ENCODE data around the gene PLOD1. TPM values are rescaled to one million over a fixed set of nuclear protein-coding genes. Genes with fewer than 3 reads are reported as not detected.
A peak's percentile ranks its signal among the peaks of the same experiment; 100 is the strongest.

The PLOD1 gene
- total RNA-seq, 1 donor from 2014 or later, result 110 TPM

DNA sequence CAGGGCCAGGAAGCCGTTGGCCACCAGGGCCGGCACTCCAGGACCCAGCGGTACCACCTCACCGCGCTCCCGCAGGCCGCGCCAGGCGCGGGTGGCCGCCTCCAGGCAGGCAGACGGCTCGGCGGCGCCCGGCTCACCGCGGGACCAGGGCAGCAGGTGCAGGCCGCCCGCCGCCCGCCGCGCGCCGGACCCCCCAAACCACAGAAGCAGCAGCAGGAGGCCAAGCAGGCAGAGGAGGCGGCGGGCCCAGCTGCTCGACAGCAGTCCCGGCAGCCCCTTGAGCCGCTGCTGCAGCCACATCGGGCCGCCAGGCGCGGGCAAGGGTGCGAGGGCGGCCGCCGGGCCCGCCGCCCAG, 8.6 kb upstream of the PLOD1 start:
- Mint-ChIP-seq H3K27me3 (no peaks in the 10 kb centered on the region), H3K9me3 (no peaks in the 10 kb centered on the region), H3K4me1 (ENCODE audit: unreplicated experiment) (peaks cover 30% of the 10 kb centered on the region), H3K36me3 (peaks cover 9% of the 10 kb centered on the region), H3K4me3 (no peak overlapping the region), H3K27ac (no peak overlapping the region)
- TF ChIP-seq, protein P1, sequence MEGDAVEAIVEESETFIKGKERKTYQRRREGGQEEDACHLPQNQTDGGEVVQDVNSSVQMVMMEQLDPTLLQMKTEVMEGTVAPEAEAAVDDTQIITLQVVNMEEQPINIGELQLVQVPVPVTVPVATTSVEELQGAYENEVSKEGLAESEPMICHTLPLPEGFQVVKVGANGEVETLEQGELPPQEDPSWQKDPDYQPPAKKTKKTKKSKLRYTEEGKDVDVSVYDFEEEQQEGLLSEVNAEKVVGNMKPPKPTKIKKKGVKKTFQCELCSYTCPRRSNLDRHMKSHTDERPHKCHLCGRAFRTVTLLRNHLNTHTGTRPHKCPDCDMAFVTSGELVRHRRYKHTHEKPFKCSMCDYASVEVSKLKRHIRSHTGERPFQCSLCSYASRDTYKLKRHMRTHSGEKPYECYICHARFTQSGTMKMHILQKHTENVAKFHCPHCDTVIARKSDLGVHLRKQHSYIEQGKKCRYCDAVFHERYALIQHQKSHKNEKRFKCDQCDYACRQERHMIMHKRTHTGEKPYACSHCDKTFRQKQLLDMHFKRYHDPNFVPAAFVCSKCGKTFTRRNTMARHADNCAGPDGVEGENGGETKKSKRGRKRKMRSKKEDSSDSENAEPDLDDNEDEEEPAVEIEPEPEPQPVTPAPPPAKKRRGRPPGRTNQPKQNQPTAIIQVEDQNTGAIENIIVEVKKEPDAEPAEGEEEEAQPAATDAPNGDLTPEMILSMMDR (conservative IDR thresholded peaks at IDR 0.05), result no peak
- DNase-seq (ENCODE audit: extremely low spot score, unreplicated experiment), result no peak

DNA sequence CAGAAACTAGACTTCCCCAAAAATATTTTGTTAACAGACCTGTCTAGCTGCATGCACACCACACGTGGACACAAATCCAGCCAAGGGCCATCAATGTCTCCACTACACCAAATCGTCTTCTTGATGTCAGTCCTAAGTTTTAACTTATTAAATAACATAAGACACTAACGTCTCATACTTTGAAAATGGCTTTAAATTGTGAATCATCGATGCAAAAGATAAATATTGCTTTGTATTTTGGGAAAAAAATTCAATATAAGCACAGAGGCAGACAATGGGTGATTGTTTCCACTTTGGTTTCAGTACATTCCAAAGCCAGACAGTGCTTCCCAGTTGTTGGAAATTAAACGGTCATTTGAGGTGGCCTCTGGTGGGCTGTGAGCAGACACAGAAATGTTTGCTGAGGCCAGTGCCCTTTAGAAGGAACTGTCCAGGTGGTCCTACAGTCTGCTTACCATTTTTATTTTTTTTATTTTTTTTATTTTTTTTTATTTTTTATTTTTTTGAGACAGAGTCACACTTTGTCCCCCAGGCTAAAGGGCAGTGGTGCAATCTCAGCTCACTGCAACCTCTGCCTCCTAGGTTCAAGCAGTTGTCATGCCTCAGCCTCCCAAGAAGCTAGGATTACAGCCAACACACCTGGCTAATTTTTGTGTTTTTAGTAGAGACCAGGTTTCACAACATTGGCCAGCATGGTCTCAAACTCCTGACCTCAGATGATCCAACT, 6.5 kb upstream of the PLOD1 start:
- Mint-ChIP-seq H3K4me1 (ENCODE audit: unreplicated experiment) (peaks cover 30% of the 10 kb centered on the region), H3K27me3 (no peaks in the 10 kb centered on the region)

DNA sequence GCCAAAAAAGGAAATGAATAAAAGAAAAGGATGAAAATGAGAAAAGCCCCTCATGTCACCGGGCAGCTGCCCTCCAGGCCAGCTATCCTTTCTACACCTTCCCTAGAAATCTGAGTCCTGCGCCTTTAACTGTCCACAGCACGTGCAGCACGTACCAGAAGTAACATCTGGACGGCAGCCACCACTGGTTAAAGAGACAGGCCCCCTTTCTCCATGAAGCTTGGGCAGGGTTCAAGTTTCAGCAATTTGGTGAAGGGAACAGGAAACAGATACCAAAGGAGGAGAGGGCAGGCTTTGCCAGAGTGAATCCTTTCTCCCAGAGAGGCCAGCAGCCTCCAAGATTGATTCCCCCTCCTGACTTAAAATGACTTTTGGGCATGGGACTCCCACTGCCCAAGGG, 4.7 kb upstream of the PLOD1 start:
- H3K27ac Mint-ChIP-seq, result peak overlapping the region; percentile 18
- peak overlapping the region; percentile 52 for H3K4me3 Mint-ChIP-seq
- DNase-seq (ENCODE audit: extremely low spot score, unreplicated experiment), result no peak
- peaks cover 19% of the 10 kb centered on the region for H3K4me1 Mint-ChIP-seq (ENCODE audit: unreplicated experiment)
- H3K9me3 Mint-ChIP-seq, result no peaks in the 10 kb centered on the region
- H3K36me3 Mint-ChIP-seq, result no peaks in the 10 kb centered on the region
- TF ChIP-seq, protein P1 (conservative IDR thresholded peaks at IDR 0.05), result no peak
- no peaks in the 10 kb centered on the region for H3K27me3 Mint-ChIP-seq

More for the DNA sequence above, 6.5 kb upstream of the PLOD1 start:
- TF ChIP-seq, protein P1 (conservative IDR thresholded peaks at IDR 0.05), result no peak
- no peak overlapping the region for H3K27ac Mint-ChIP-seq
- peaks cover 9% of the 10 kb centered on the region for H3K36me3 Mint-ChIP-seq
- H3K4me3 Mint-ChIP-seq, result peak overlapping the region; percentile 75
- DNase-seq (ENCODE audit: extremely low spot score, unreplicated experiment), result no peak
- no peaks in the 10 kb centered on the region for H3K9me3 Mint-ChIP-seq

DNA sequence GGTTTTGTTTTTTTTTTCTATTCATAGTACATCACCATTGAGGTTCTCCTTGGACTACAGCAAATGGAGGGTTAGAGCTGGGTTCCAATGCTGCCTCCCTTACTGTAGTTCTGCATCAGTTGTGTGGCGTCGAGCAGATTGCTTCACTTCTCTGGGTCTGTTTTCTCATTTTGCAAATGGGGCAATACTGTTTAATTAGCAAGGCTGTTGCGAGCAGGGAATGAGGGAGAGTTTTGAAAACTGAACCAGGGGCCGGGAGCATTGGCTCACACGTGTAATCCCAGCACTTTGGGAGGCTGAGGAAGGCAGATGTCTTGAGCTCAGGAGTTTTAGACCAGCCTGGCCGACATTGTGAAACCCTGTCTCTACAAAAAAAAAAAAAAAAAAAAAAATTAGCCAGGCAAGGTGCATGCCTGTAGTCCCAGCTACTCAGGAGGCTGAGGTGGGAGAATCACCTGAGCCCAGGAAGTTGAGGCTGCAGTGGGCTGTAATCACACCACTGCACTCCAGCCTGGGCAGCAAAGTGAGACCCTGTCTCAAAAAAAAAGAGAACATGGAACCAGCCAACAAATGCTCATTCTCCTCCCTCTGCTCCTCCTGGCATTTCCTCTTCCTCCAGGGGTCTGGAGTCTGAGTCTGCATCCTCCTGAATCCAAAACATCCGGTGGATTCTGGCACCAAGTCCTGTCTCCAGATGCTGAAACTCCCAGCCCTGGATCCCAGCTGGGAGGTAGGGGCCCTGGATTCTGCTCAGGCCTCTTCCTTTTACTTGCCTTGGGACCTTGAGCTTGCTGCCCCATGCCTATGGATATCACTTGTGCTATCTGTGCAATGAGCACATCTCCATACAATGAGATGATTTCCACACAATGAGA, 3.7 kb upstream of the PLOD1 start:
- no peak overlapping the region for H3K4me3 Mint-ChIP-seq
- H3K27me3 Mint-ChIP-seq, result no peaks in the 10 kb centered on the region
- H3K27ac Mint-ChIP-seq, result no peak overlapping the region
- DNase-seq (ENCODE audit: extremely low spot score, unreplicated experiment), result no peak
- H3K36me3 Mint-ChIP-seq, result no peaks in the 10 kb centered on the region
- TF ChIP-seq, protein P1 (conservative IDR thresholded peaks at IDR 0.05), result no peak
- peaks cover 17% of the 10 kb centered on the region for H3K4me1 Mint-ChIP-seq (ENCODE audit: unreplicated experiment)
- H3K9me3 Mint-ChIP-seq, result no peaks in the 10 kb centered on the region

DNA sequence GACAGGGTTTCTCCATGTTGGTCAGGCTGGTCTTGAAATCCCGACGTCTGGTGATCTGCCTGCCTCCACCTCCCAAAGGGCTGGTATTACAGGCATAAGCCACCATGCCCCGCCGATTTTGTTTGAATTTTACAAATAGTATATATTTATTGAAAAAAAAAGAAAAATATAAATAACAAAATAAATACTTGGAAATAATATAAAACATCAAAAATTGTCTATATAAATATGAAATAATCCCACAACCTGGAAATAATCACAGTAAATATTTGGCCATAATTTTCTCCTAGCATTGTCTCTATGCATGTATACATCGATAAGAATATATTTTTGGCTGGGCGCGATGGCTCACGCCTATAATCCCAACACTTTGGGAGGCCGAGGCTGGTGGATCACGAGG, 2.7 kb upstream of the PLOD1 start:
- H3K36me3 Mint-ChIP-seq, result no peaks in the 10 kb centered on the region

More for the DNA sequence above, 2.7 kb upstream of the PLOD1 start:
- H3K27me3 Mint-ChIP-seq, result no peaks in the 10 kb centered on the region
- H3K9me3 Mint-ChIP-seq, result no peaks in the 10 kb centered on the region
- no peak overlapping the region for H3K4me3 Mint-ChIP-seq
- H3K4me1 Mint-ChIP-seq (ENCODE audit: unreplicated experiment), result peaks cover 17% of the 10 kb centered on the region
- TF ChIP-seq, protein P1 (conservative IDR thresholded peaks at IDR 0.05), result no peak
- H3K27ac Mint-ChIP-seq, result no peak overlapping the region
- DNase-seq (ENCODE audit: extremely low spot score, unreplicated experiment), result no peak
